ENCODE measurements around the gene TLCD3B. TPM values are rescaled to one million over a fixed set of nuclear protein-coding genes. Genes with fewer than 3 reads are reported as not detected.

Gene TLCD3B, protein sequence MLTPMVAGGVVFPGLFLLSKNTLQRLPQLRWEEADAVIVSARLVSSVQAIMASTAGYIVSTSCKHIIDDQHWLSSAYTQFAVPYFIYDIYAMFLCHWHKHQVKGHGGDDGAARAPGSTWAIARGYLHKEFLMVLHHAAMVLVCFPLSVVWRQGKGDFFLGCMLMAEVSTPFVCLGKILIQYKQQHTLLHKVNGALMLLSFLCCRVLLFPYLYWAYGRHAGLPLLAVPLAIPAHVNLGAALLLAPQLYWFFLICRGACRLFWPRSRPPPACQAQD
- 0.29 and 0.47 TPM in 2 replicates for total RNA-seq (2014; rRNA removed)
- Bru-seq, nascent RNA = percentile 23 among the genes with signal in this experiment
- percentile 25 among the genes with signal in this experiment for BruChase-seq, experiment 1, labeled RNA remaining after a 6-hour chase
- percentile 31 among the genes with signal in this experiment for BruChase-seq, experiment 2, labeled RNA remaining after a 2-hour chase
- long read RNA-seq = 0 reads

DNA sequence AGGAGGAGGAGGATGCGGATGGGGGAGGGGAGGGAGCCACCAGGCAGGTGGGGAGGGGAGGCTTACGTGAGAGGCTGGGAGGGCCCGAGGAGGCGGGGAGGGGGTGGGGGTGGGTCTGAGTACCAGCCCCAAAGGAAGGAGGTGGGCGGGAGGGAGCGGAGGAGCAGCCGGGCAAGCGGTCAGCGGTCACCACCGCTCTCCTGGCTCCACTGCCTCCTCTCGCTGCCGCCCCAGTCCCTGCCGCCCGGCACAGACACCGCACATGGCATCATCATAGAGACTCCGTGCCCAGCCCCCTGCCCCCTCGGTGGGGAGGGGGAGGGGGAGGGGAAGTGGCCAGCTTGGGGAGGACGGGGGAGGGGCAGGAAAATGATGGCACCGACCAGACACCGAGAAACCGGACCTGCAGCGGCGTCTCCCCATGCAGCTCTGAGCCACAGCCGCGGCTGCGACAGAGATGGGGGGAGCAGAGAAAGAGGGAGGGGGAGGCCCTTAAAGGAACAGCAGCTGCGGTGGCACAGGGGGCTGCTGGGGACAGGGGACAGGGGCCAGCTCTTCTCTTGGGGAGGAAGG lies at the start of gene TLCD3B:
Gene TLCD3B (minus strand): TSS at position 431 of the 573 bp plus-strand sequence. CDS start 744 bp downstream, outside the sequence.
- intact Hi-C loops (cut with micrococcal nuclease) = no loop called here
- Histone ChIP-seq H3K4me2 (ENCODE audit: low read length) (peak within 1 kb of the TSS; percentile 59), H3K79me2 (ENCODE audit: low read length) (no peaks in the 10 kb centered on the region), H3K4me3 (ENCODE audit: low read length) (peak within 1 kb of the TSS; percentile 47; the same call in 1 of the 2 replicates), H3K27me3 (ENCODE audit: low read length) (no peaks in the 10 kb centered on the region), H4K20me1 (ENCODE audit: low read length) (no peaks in the 10 kb centered on the region), H3K9ac (ENCODE audit: low read length) (no peak within 1 kb of the TSS), H3K4me1 (ENCODE audit: insufficient read depth, low read length) (no peaks in the 10 kb centered on the region), H3K9me3 (ENCODE audit: low read length) (no peaks in the 10 kb centered on the region), H3K36me3 (ENCODE audit: low read depth, low read length) (no peaks in the 10 kb centered on the region; the same call in 1 of the 2 replicates), H3K9me2 (replicated peaks; ENCODE audit: low read length) (no peaks in the 10 kb centered on the region), H3K27ac (ENCODE audit: low read length) (no peak within 1 kb of the TSS), H3F3A (ENCODE audit: low read length, unreplicated experiment) (no peaks in the 10 kb centered on the region), H2AFZ (ENCODE audit: low read length) (no peak within 1 kb of the TSS)
- ATAC-seq (peak; percentile 34; the same call in 1 of the 2 replicates), DNase-seq (no peak)
- BruUV-seq (replicated peaks) = no TSS peak
- TF ChIP-seq EZH2 (IDR thresholded peaks at IDR 0.05; ENCODE audit: low read length, unreplicated experiment) = no peak
- no peak for TF ChIP-seq EZH2phosphoT487 (IDR thresholded peaks at IDR 0.05; ENCODE audit: borderline replicate concordance, low read length)
- TF ChIP-seq, protein P1, sequence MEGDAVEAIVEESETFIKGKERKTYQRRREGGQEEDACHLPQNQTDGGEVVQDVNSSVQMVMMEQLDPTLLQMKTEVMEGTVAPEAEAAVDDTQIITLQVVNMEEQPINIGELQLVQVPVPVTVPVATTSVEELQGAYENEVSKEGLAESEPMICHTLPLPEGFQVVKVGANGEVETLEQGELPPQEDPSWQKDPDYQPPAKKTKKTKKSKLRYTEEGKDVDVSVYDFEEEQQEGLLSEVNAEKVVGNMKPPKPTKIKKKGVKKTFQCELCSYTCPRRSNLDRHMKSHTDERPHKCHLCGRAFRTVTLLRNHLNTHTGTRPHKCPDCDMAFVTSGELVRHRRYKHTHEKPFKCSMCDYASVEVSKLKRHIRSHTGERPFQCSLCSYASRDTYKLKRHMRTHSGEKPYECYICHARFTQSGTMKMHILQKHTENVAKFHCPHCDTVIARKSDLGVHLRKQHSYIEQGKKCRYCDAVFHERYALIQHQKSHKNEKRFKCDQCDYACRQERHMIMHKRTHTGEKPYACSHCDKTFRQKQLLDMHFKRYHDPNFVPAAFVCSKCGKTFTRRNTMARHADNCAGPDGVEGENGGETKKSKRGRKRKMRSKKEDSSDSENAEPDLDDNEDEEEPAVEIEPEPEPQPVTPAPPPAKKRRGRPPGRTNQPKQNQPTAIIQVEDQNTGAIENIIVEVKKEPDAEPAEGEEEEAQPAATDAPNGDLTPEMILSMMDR (conservative IDR thresholded peaks at IDR 0.05; ENCODE audit: low read depth, low read length) = no peak
- ChIA-PET CTCF (interaction anchor here (0.6 kb wide), 1 partner anchor 45 kb away, joined by 3 read pairs; no protein-coding TSS in a partner anchor), POLR2A (ENCODE audit: unreplicated experiment) (no interaction called here)

DNA sequence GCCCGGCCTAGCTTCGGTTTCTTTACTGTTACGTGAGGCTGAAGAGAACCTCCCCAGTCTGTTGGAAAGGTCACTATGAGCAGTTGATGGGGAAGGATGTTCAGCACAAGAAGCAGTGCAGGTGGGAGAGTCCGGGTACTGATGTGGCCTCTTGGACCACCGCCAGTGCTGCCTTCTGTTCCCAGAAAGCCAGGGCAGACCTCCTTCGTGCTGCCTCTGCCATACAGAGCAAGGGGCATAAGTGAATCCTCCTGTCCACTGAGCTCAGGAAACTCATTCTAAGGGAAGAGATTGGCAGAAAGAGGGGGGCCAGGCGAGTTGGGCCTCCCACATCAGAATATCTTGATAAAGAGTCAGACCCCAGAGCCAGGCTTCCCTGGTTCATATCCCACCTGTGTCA lies 48.4 kb upstream of the TLCD3B start:
- ChIA-PET CTCF (no interaction called here), POLR2A (ENCODE audit: unreplicated experiment) (no interaction called here)

More for the DNA sequence above, 48.4 kb upstream of the TLCD3B start:
- Histone ChIP-seq H3K4me2 (ENCODE audit: low read length) (no peak overlapping the region), H3K9me2 (replicated peaks; ENCODE audit: low read length) (no peaks in the 10 kb centered on the region), H3F3A (ENCODE audit: low read length, unreplicated experiment) (peaks cover 6% of the 10 kb centered on the region), H3K4me3 (ENCODE audit: low read length) (no peak overlapping the region), H2AFZ (ENCODE audit: low read length) (no peak overlapping the region), H3K27ac (ENCODE audit: low read length) (no peak overlapping the region), H3K79me2 (ENCODE audit: low read length) (peaks cover 44% of the 10 kb centered on the region), H3K36me3 (ENCODE audit: low read depth, low read length) (peaks cover 10% of the 10 kb centered on the region; the same call in 1 of the 2 replicates), H3K9ac (ENCODE audit: low read length) (no peak overlapping the region), H3K9me3 (ENCODE audit: low read length) (no peaks in the 10 kb centered on the region), H3K27me3 (ENCODE audit: low read length) (no peaks in the 10 kb centered on the region), H3K4me1 (ENCODE audit: insufficient read depth, low read length) (peaks cover 17% of the 10 kb centered on the region), H4K20me1 (ENCODE audit: low read length) (0 out of 2 replicates have a peak, but pooled peaks cover 4% of the 10 kb centered on the region)
- ATAC-seq = no peak
- DNase-seq = no peak
- TF ChIP-seq, protein P1 (conservative IDR thresholded peaks at IDR 0.05; ENCODE audit: low read depth, low read length) = no peak
- no peak for TF ChIP-seq EZH2phosphoT487 (IDR thresholded peaks at IDR 0.05; ENCODE audit: borderline replicate concordance, low read length)
- no peak for TF ChIP-seq EZH2 (IDR thresholded peaks at IDR 0.05; ENCODE audit: low read length, unreplicated experiment)
- no TSS peak for BruUV-seq (replicated peaks)
- intact Hi-C loops (cut with micrococcal nuclease) = no loop called here

Data from PC-3 (cell line).